ENCODE data around the gene ATP8A2.
A peak's percentile ranks its signal among the peaks of the same experiment; 100 is the strongest.
"Not testable (repeated sequence)": the region's sequence is repeated elsewhere in the genome, so short reads cannot be mapped to it uniquely, and the experiment has no call there.

ATP8A2 gene

DNA sequence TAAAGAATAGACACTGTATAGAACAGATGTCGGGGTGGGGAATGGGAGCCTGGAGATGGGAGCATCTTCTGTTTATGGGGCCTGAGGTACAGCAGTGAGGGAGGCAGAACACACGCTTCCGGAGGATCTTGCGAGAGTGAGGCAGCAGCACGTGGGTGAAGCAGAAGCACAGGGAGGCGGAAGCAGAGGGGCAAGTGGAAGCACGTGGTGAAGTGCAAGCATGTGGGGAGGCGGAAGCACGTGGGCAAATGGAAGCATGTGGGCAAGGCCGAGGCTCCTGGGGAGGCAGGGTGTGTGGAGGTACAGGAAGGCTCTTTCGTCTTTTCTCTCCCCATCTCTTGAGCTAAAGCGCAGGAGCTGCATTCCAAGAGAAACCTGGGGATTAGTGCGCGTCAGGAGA is 198.4 kb downstream of the ATP8A2 start:
- DNase-seq, result no peak

DNA sequence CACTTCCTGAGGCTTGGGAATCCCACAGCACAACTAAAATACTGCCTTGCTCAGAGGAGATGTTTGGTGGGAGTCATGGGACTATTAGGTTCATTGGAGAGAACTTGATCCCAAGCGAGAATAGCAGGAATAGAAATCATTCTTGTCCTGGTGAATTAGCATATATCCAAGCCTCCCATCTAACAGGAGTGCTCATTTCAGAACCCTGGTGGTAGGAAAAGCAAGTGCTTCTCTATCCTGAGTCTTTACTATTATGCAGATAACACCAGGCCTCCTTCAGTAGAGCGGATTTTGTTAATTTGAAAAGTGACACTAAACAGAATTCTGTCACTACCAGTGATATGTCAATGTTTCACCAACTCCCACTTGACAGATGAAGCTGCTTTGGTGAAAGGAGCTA is 199.5 kb downstream of the ATP8A2 start:
- no peak for DNase-seq

- DNase-seq, result not testable (repeated sequence)
These were observed 200.4 kb downstream of the ATP8A2 start for GRCh38 chr13:25572171-25572570.

DNA sequence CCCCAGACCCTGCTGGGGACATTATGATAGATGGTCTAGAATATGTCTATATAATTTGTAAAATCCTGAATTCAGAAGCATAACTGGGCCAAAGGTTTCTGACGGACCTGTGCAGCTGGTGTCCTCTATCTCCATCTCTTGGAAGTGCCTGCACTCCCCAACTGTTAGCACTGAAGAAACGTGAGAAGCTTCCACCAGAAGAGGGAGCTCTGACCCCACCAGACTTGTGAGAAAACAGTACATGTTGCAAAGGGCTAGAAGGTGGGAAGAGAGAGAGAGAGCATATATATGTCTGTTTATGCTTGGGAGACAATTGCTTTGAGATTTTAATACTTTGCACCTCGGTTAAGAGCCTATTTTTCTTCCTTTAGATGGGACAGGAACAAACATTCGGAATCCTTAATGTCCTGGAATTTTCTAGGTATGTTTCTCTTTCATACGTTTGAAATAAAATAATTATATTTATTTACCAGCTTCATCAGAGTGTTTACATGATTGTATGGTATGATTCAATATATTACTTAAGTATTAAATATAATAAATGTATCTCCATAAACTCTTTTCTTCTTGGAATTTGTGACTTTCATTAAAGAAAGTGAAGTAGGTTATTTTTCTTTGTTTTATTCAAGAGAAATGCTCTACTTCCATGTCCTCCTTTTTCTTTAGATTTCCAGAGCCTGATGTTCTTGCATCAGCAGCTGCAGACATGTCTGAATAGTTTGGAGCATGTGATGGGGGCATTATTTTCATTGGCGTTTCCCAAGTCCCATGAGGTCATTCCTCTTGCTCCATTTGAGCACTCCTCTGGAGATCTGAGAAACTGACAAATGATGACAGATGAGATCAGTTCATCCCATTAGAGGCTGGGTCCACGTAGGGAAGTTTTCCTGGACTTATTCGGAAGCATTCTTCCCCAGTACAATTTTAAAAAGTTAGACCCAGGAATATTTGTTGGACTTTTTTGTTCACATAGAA is 202.9 kb downstream of the ATP8A2 start:
- DNase-seq, result peak; percentile 67

- DNase-seq, result no peak
These were observed 203.8 kb downstream of the ATP8A2 start for GRCh38 chr13:25575562-25575961.

DNA sequence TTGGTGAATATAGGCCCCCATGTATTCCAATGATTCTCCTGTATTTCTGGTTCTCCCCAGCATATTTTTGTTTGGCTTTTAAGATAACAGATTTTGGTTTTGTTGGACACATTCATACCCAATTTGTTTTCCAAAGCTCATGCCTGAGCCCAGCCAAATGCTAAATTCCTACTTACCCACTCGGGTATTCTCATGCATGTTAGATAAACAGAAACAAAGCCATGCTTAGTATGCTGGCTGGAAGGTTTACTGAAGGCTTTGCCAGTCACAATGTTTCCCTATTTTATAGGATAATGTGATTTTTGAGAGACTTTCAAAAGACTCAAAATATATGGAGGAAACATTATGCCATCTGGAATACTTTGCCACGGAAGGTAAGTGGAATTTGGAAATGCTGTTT is 206.8 kb downstream of the ATP8A2 start:
- DNase-seq, result no peak

DNA sequence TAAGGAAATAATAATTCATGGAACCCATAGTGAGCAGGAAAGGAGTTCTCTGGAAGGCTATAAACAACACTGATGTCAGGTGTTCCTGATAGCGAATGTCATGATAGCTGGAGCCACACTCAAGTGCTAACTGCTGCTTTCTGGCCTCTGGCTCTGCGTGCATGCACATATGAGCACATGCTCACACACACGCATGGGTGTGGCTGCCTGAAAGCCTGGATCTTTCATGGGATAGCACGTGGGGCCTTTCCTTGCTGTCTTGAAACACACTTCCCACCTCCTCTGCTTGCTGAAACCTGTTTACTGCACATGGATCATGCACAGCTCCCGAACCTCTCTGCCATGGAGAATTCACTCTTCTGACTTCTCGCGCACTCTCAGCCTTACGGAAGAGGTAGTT is 207.4 kb downstream of the ATP8A2 start:
- DNase-seq, result no peak

- no peak for DNase-seq
These were observed 209.6 kb downstream of the ATP8A2 start for GRCh38 chr13:25581351-25581750.

GRCh38 chr13:25584087-25584486 is 212.3 kb downstream of the ATP8A2 start:
- DNase-seq, result no peak

GRCh38 chr13:25585000-25585399 is 213.2 kb downstream of the ATP8A2 start:
- DNase-seq, result no peak

- DNase-seq, result no peak
These were observed 215.7 kb downstream of the ATP8A2 start for GRCh38 chr13:25587326-25587980.

DNA sequence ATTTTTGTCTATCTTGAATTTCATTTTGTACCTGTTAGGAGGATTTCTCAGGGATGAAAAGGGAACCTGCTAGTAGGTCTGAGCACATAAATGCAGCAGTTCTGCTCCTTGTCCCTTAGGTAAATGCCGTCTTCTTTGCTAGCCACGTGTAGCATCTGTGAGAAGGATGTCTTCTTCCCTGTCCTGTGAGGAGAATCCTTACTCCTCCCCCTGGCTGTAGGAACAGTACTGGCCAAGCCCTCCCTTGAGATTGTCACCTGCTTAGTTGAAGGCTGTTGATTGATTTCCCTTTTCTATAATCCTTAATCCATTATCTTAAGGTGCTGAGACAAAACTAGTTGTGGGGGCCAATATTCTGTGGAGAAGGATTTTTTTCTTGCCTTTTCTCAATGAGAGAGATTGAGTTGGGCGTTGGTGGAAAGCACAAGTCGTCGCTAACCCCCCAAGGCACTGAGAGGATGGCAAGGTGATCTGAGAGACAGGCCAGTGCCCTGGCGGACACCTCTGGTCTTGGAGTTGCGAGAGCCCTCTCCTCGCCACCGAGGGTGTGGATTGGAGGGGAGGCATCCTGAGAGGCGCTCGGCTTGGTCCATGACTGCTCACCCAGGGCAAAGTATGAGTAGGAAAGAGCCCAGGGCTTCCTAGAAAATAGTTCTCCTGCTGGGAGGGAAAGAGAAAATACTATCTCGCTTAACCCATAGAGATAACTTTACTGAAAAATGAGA is 216.7 kb downstream of the ATP8A2 start:
- DNase-seq, result no peak

GRCh38 chr13:25598421-25598820 is 226.6 kb downstream of the ATP8A2 start:
- DNase-seq, result no peak

DNA sequence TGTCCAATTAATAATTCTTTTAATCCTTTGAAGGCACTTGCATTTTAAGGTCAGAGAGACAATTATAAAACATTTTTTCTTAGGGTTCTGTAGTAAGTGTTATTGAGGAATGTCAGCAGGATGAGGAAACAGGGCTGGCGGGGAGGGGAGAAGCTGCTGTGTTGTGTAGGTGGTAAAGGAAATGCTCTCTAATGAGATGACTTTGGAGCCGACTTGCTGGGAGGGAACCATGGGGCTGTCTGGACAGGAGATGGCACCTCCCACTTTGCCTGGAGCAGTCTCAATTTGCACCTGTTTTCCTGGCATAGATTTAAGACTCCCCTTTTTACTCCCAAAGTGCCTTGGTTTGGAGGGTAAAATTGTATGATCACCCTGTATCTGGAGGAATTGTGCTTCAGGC is 230.4 kb downstream of the ATP8A2 start:
- no peak for DNase-seq

DNA sequence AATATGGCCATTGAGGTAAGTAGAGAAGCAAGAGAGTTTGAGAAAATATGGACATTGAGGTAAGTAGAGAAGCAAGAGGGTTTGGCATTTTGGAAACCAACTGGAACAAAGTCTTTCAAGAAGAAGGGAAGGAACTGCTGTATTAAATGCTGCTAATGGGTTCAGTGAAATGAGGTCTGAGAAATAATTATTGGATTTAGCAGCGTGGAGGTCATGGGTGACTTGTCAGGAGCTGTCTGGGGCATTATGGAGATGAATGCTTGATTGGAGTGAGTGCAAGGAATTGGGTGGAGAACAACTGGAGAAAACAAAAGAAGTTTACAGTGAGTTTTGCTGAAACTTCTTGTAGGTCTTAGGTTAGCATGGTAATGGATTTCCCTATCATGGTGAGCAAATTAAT is 232.3 kb downstream of the ATP8A2 start:
- no peak for DNase-seq

DNA sequence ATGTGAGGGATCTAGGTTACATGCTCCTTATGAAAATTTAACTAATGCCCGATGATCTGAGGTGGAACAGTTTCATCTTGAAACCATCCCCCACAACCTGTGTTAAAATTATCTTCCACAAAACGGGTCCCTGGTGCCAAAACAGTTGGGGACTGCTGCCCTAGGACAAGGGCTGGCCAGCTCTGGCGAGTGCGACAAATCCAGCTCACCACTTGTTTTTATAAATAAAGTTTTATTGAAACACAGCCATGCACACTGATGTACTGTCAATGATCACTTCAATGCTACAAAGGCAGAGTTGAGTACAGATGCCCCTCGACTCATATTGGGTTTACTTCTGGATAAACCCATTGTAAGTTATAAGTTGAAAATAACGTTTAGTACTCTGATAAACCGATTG is 235.3 kb downstream of the ATP8A2 start:
- DNase-seq, result no peak

GRCh38 chr13:25608181-25608580 is 236.4 kb downstream of the ATP8A2 start:
- no peak for DNase-seq

DNA sequence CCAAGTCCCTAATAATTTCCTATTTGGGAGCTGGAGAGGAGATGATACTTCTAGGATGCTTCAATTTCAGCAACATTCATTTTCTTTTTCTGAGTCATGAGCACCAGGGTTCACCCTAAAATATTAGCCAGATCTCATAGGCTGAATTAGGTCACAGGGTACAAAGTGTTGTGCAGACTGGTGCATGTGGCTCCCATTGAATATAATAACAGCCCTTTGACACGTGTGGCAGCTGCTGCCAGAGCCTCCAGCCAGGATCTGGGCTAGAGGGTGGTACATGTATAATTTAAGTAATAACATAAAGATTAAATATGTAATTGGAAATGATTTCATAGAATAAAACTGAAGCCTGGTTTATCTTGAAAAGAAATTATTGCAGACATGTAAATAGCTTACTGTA is 244.9 kb downstream of the ATP8A2 start:
- DNase-seq, result no peak

GRCh38 chr13:25619897-25620296 is 248.1 kb downstream of the ATP8A2 start:
- no peak for DNase-seq

- no peak for DNase-seq
These were observed 253.6 kb downstream of the ATP8A2 start for GRCh38 chr13:25625414-25625813.

- DNase-seq, result no peak
These were observed 258.6 kb downstream of the ATP8A2 start for GRCh38 chr13:25630329-25630900.

- DNase-seq, result no peak
These were observed 260.6 kb downstream of the ATP8A2 start for GRCh38 chr13:25632166-25632888.

GRCh38 chr13:25633093-25633492 is 261.3 kb downstream of the ATP8A2 start:
- no peak for DNase-seq
